Measurements from ENCODE around the gene RHBDD2.
"Not testable (repeated sequence)": the region's sequence is repeated elsewhere in the genome, so short reads cannot be mapped to it uniquely, and the experiment has no call there.

Gene RHBDD2

GRCh38 chr7:75878769-75879611 lies at the start of gene RHBDD2:
RHBDD2 (plus strand) TSS chr7:75879034; CDS start chr7:75879083, 49 bp downstream.
- no peak for TF ChIP-seq CTCF (conservative IDR thresholded peaks at IDR 0.05)
- TF ChIP-seq ZFX (IDR thresholded peaks at IDR 0.05): peak; percentile 95
- peak within 1 kb of the TSS; percentile 89 for H3K27ac ChIP-seq

- not testable (repeated sequence) for H3K27ac ChIP-seq
Observed at GRCh38 chr7:75829656-75830055, 49.2 kb upstream of the RHBDD2 start.

- TF ChIP-seq ZFX (IDR thresholded peaks at IDR 0.05) (no peak), CTCF (conservative IDR thresholded peaks at IDR 0.05) (no peak)
- no peak overlapping the region for H3K27ac ChIP-seq
Observed at GRCh38 chr7:75830978-75831377, 47.9 kb upstream of the RHBDD2 start.

- not testable (repeated sequence) for H3K27ac ChIP-seq
Observed at GRCh38 chr7:75833662-75834061, 45.2 kb upstream of the RHBDD2 start.

GRCh38 chr7:75835688-75836285 lies 43.0 kb upstream of the RHBDD2 start:
- no peak for TF ChIP-seq ZFX (IDR thresholded peaks at IDR 0.05)
- no peak for TF ChIP-seq CTCF (conservative IDR thresholded peaks at IDR 0.05)

GRCh38 chr7:75836798-75837197 lies 42.0 kb upstream of the RHBDD2 start:
- TF ChIP-seq CTCF (conservative IDR thresholded peaks at IDR 0.05) (no peak), ZFX (IDR thresholded peaks at IDR 0.05) (no peak)
- no peak overlapping the region for H3K27ac ChIP-seq

More at GRCh38 chr7:75835688-75836285, 43.0 kb upstream of the RHBDD2 start:
- H3K27ac ChIP-seq: no peak overlapping the region

- H3K27ac ChIP-seq: not testable (repeated sequence)
Observed at GRCh38 chr7:75838281-75838930, 40.4 kb upstream of the RHBDD2 start.

GRCh38 chr7:75840029-75840428 lies 38.8 kb upstream of the RHBDD2 start:
- H3K27ac ChIP-seq: no peak overlapping the region
- TF ChIP-seq ZFX (IDR thresholded peaks at IDR 0.05): no peak
- TF ChIP-seq CTCF (conservative IDR thresholded peaks at IDR 0.05): no peak

All from C4-2B (cell line).